ENCODE data around the gene CRAMP1. TPM values are rescaled to one million over a fixed set of nuclear protein-coding genes. Genes with fewer than 3 reads are reported as not detected.

Gene CRAMP1
- total and polyA plus RNA-seq, 2 of the 8 experiments (the other 6 are each of a cell fraction or from before 2014, with no cell fraction given), result 19.2 to 23.2 TPM

GRCh38 chr16:1712791-1713261 lies 100.7 kb downstream of the CRAMP1 start:
- no peak overlapping the region for H2AFZ ChIP-seq (ENCODE audit: low read length)
- H3K4me1 ChIP-seq (replicated peaks in 1 of 4; ENCODE audit: control insufficient read depth in 3 of 4, insufficient read depth in 4 of 4, low read length in 3 of 4), result peaks cover 9 to 20% (median 14%) of the 10 kb centered on the region in 4 experiments
- no peak overlapping the region for H2BK12ac ChIP-seq (ENCODE audit: low read depth, low read length)
- H2BK5ac ChIP-seq (ENCODE audit: low read depth, low read length), result no peak overlapping the region
- no peaks in the 10 kb centered on the region for H3K9me3 ChIP-seq (ENCODE audit: insufficient read depth in 2 of 2, low read depth in 1 of 2, low read length in 1 of 2)
- H4K20me1 ChIP-seq (replicated peaks in 1 of 2; ENCODE audit: control insufficient read depth in 1 of 2, insufficient read depth in 2 of 2, low read length in 2 of 2), result peaks cover 11 to 26% of the 10 kb centered on the region in 2 experiments
- CTCF ChIA-PET (ENCODE audit: partially characterized antibody), result no interaction called here
- H3K56ac ChIP-seq (replicated peaks; ENCODE audit: insufficient read length, low read depth, low read length), result no peak overlapping the region
- H3K23ac ChIP-seq (ENCODE audit: insufficient read length), result no peak overlapping the region
- H3K4me3 ChIP-seq (ENCODE audit: extremely low read depth in 1 of 4, insufficient read depth in 2 of 4, low read depth in 3 of 4, low read length in 4 of 4), result no peak overlapping the region
- H3K4ac ChIP-seq (replicated peaks; ENCODE audit: insufficient read length, low read depth, low read length), result no peak overlapping the region
- DNase-seq (ENCODE audit: low read depth in 1 of 2, low spot score in 2 of 2) (no peak), FAIRE-seq (no peak)
- H3K18ac ChIP-seq (ENCODE audit: extremely low read depth, low read length), result no peak overlapping the region
- H2BK15ac ChIP-seq (ENCODE audit: low read length), result no peak overlapping the region
- no peaks in the 10 kb centered on the region for H3K27me3 ChIP-seq (replicated peaks in 1 of 4; ENCODE audit: control insufficient read depth in 3 of 4, extremely low read depth in 1 of 4, insufficient read depth in 3 of 4, low read length in 3 of 4)
- H2BK20ac ChIP-seq (ENCODE audit: low read length), result no peak overlapping the region
- no peak overlapping the region for H2BK120ac ChIP-seq (replicated peaks; ENCODE audit: low read depth, low read length)
- H3K27ac ChIP-seq (ENCODE audit: low read depth, low read length), result no peak overlapping the region
- 86% methylated on average over 14 of the region's 14 CpGs; no CpG with 5 or more reads in 1 of the 2 experiments for WGBS, 2 experiments (ENCODE audit: extremely low coverage in 1 of 2, insufficient coverage in 1 of 2, insufficient read length in 1 of 2, insufficient replicate concordance in 2 of 2, low coverage in 1 of 2, low lambda C conversion rate in 2 of 2, missing lambda C conversion rate in 1 of 2)
- no peaks in the 10 kb centered on the region for H3K23me2 ChIP-seq (ENCODE audit: low read depth, low read length)
- no peak overlapping the region for H3K9ac ChIP-seq (replicated peaks in 1 of 4; ENCODE audit: extremely low read depth in 1 of 4, low read depth in 3 of 4, low read length in 3 of 4)
- TF ChIP-seq YY1 (IDR thresholded peaks at IDR 0.05; ENCODE audit: low read depth, low read length), result no peak
- TF ChIP-seq TAF7 (optimal IDR thresholded peaks at IDR 0.05; ENCODE audit: borderline replicate concordance, low read depth, low read length), result no peak
- TF ChIP-seq KDM5A (IDR thresholded peaks at IDR 0.05; ENCODE audit: low read length), result no peak
- no peak for TF ChIP-seq SP4 (IDR thresholded peaks at IDR 0.05; ENCODE audit: low read length)
- H4K91ac ChIP-seq (replicated peaks; ENCODE audit: insufficient read length, low read length), result no peak overlapping the region
- POLR2A ChIA-PET (ENCODE audit: partially characterized antibody), result interaction anchor here (1.4 to 2.2 kb wide), 2 partner anchors 11 kb away, joined by 3 to 5 read pairs; no protein-coding TSS in a partner anchor
- peaks cover 11% of the 10 kb centered on the region for H3K79me1 ChIP-seq (ENCODE audit: low read depth, low read length)
- peaks cover 6 to 61% of the 10 kb centered on the region in 2 experiments for H3K79me2 ChIP-seq (ENCODE audit: control insufficient read depth in 1 of 2, insufficient read depth in 2 of 2, low read length in 2 of 2)
- H3K4me2 ChIP-seq (ENCODE audit: insufficient read depth in 1 of 2, low read depth in 2 of 2, low read length in 2 of 2), result peak overlapping the region in 1 of 2 experiments; percentile 58; a peak in 1 of 4 replicates
- H3K36me3 ChIP-seq (ENCODE audit: control insufficient read depth in 2 of 4, insufficient read depth in 4 of 4, low read length in 3 of 4), result no peaks in the 10 kb centered on the region; a peak in 1 of 8 replicates
- H3K14ac ChIP-seq (ENCODE audit: insufficient read length), result no peak overlapping the region
- H4K5ac ChIP-seq (ENCODE audit: insufficient read length, low read depth, low read length), result no peak overlapping the region
- H4K8ac ChIP-seq (ENCODE audit: extremely low read depth, insufficient read depth, low read length), result no peak overlapping the region
- no peak overlapping the region for H2AK5ac ChIP-seq (ENCODE audit: low read depth, low read length)
